GM19452 (cell line): ENCODE measurements around the gene SCUBE3.

Source experiments
- ATAC-seq: cut with Tn5 transposase; IDR thresholded peaks from one replicate; pipeline ENCODE4 v1.9.1; 2021; ENCODE audit not compliant: unreplicated experiment

The SCUBE3 gene

GRCh38 chr6:35237476-35237875, 23.7 kb downstream of the SCUBE3 start:
- ATAC-seq = no peak

GRCh38 chr6:35238843-35239289, 25.1 kb downstream of the SCUBE3 start:
- ATAC-seq = no peak

GRCh38 chr6:35239581-35239980, 25.8 kb downstream of the SCUBE3 start:
- no peak for ATAC-seq

GRCh38 chr6:35240838-35241801, 27.4 kb downstream of the SCUBE3 start:
- no peak for ATAC-seq

GRCh38 chr6:35242486-35242885, 28.7 kb downstream of the SCUBE3 start:
- ATAC-seq = no peak

GRCh38 chr6:35242906-35243305, 29.1 kb downstream of the SCUBE3 start:
- ATAC-seq = no peak

GRCh38 chr6:35243386-35243958, 29.7 kb downstream of the SCUBE3 start:
- ATAC-seq = no peak

GRCh38 chr6:35244551-35244950, 30.8 kb downstream of the SCUBE3 start:
- no peak for ATAC-seq

GRCh38 chr6:35247642-35248231, 34.0 kb downstream of the SCUBE3 start:
- peak; percentile 49 for ATAC-seq

GRCh38 chr6:35248300-35248699, 34.5 kb downstream of the SCUBE3 start:
- no peak for ATAC-seq

- no peak for ATAC-seq
Observed at GRCh38 chr6:35248965-35249364, 35.2 kb downstream of the SCUBE3 start.

GRCh38 chr6:35251949-35252348, 38.2 kb downstream of the SCUBE3 start:
- ATAC-seq = no peak

- ATAC-seq = no peak
Observed at GRCh38 chr6:35253249-35253648, 39.5 kb downstream of the SCUBE3 start.

GRCh38 chr6:35258336-35258735, 44.6 kb downstream of the SCUBE3 start:
- no peak for ATAC-seq

- peak; percentile 12 for ATAC-seq
Observed at GRCh38 chr6:35258858-35259193, 45.1 kb downstream of the SCUBE3 start.

- peak; percentile 90 for ATAC-seq
Observed at GRCh38 chr6:35259194-35259947, 45.6 kb downstream of the SCUBE3 start, which contains the start of gene ZNF76. Gene ZNF76, plus strand, starts transcription at chr6:35259735. Its CDS starts 21,417 bp downstream, at chr6:35281152.

GRCh38 chr6:35259948-35260590, 46.3 kb downstream of the SCUBE3 start:
- peak; percentile 42 for ATAC-seq

- ATAC-seq = no peak
Observed at GRCh38 chr6:35260591-35261570, 47.1 kb downstream of the SCUBE3 start.

GRCh38 chr6:35262596-35262995, 48.8 kb downstream of the SCUBE3 start:
- ATAC-seq = no peak
